ENCODE data around the gene TAB2. TPM values are rescaled to one million over a fixed set of nuclear protein-coding genes. Genes with fewer than 3 reads are reported as not detected.

Gene TAB2
- total RNA-seq, 4 donors from 2014 or later = 80.2 to 98.8 (median 91.2) TPM

DNA sequence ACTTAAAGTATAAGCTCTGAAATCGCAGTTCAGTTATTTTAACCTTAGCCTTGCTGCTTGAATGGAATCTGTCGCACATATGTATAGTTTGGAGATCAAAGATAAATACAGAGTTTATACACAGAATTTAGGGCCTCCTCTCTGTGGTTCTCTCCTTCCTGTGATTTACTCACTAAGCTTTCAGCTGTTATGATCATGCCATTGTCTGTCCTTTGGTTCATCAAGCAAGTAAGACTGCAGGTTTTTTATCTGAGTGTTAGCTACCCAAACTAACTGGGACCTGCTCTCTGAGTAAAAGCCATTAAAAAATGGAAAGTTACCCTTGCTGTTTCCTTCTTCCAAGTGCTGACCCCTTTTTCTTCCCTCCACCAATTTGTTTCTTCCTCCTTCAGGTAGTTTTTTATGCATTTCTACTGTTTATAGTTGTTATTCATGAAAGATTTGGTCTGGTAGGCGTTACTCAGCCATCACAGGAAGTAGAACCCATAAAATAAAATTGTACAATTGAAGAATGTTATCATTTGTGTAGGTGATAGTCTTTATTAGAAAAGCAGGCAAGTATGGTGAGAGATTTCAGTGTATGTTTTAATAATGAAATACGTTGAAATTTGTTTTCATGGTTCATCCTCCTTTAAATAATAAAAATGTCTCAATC, 48.9 kb downstream of the TAB2 start:
- 82% methylated on average over 4 of the region's 4 CpGs for WGBS
- no peak for DNase-seq (ENCODE audit: extremely low spot score)
- intact Hi-C loops (cut with DNase I) = no loop called here
- H3K36me3 ChIP-seq = peaks cover 0 to 4% (median 0%) of the 10 kb centered on the region in 4 donors
- H3K27ac ChIP-seq (replicated peaks in 1 of 4) = no peak overlapping the region
- TF ChIP-seq EP300 (IDR thresholded peaks at IDR 0.05) = no peak
- TF ChIP-seq POLR2AphosphoS5 (IDR thresholded peaks at IDR 0.05) = no peak
- no peak for TF ChIP-seq POLR2A (IDR thresholded peaks at IDR 0.05; ENCODE audit: low read depth)
- TF ChIP-seq, protein P1, sequence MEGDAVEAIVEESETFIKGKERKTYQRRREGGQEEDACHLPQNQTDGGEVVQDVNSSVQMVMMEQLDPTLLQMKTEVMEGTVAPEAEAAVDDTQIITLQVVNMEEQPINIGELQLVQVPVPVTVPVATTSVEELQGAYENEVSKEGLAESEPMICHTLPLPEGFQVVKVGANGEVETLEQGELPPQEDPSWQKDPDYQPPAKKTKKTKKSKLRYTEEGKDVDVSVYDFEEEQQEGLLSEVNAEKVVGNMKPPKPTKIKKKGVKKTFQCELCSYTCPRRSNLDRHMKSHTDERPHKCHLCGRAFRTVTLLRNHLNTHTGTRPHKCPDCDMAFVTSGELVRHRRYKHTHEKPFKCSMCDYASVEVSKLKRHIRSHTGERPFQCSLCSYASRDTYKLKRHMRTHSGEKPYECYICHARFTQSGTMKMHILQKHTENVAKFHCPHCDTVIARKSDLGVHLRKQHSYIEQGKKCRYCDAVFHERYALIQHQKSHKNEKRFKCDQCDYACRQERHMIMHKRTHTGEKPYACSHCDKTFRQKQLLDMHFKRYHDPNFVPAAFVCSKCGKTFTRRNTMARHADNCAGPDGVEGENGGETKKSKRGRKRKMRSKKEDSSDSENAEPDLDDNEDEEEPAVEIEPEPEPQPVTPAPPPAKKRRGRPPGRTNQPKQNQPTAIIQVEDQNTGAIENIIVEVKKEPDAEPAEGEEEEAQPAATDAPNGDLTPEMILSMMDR (IDR thresholded peaks at IDR 0.05) = no peak
- peaks cover 16 to 56% (median 43%) of the 10 kb centered on the region in 4 donors for H3K4me1 ChIP-seq
- no peak overlapping the region for H3K4me3 ChIP-seq
- no peaks in the 10 kb centered on the region for H3K9me3 ChIP-seq
- no peaks in the 10 kb centered on the region for H3K27me3 ChIP-seq

DNA sequence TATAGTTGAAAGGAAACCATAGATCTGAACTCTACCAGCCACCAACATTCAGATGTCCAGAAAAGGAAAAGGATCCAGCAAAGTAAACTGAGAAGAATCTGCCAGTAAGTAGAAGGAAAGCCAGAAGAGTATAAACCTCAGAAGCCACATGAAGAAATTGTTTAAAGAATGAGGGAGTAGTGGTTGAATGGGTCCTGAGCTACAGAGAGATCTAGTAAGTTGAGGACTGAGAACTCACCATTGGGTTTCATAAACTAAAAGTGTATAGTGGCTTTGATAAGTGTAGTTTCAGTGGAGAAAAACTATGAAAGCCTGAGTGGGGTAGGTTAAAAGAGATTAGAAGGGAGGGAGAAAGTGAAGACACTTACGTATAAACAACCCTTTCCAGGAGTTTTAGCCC, 50.6 kb downstream of the TAB2 start:
- Histone ChIP-seq H3K27ac (replicated peaks in 1 of 4) (no peak overlapping the region), H3K9me3 (no peaks in the 10 kb centered on the region), H3K36me3 (peaks cover 0 to 9% (median 0%) of the 10 kb centered on the region in 4 donors), H3K4me3 (no peak overlapping the region), H3K4me1 (peaks cover 16 to 55% (median 39%) of the 10 kb centered on the region in 4 donors), H3K27me3 (no peaks in the 10 kb centered on the region)
- TF ChIP-seq POLR2AphosphoS5 (IDR thresholded peaks at IDR 0.05) (no peak), EP300 (IDR thresholded peaks at IDR 0.05) (no peak), POLR2A (IDR thresholded peaks at IDR 0.05; ENCODE audit: low read depth) (no peak)
- TF ChIP-seq, protein P1 (IDR thresholded peaks at IDR 0.05) = no peak
- DNase-seq (ENCODE audit: extremely low spot score) = no peak
- 69% methylated on average over 1 of the region's 1 CpG for WGBS
- intact Hi-C loops (cut with DNase I) = no loop called here

DNA sequence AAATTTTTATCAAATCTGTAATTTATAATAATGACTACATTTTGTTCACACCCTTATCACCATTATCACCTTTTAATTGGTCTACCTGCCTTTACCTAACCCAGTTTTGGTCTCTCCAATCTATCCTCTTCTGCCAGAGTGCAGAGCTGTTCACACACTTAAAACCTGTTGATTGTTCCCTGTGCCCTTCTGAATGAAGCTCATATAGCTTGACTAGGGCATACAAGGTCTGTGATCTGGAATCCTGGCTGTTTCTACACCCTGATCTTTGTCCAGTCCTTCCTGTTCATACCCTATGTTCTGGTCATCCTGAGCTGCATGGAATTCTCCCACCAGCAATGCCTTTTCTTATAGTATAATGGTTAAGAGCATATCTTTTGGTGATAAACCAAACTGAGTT, 53.6 kb downstream of the TAB2 start:
- no peak for DNase-seq (ENCODE audit: extremely low spot score)
- no peaks in the 10 kb centered on the region for H3K27me3 ChIP-seq
- intact Hi-C loops (cut with DNase I) = no loop called here
- peaks cover 0 to 9% (median 3%) of the 10 kb centered on the region in 4 donors for H3K36me3 ChIP-seq
- H3K4me3 ChIP-seq = no peak overlapping the region
- H3K9me3 ChIP-seq = no peaks in the 10 kb centered on the region
- H3K4me1 ChIP-seq = peaks cover 4 to 39% (median 27%) of the 10 kb centered on the region in 4 donors
- H3K27ac ChIP-seq (replicated peaks in 1 of 4) = no peak overlapping the region
- TF ChIP-seq, protein P1 (IDR thresholded peaks at IDR 0.05) = no peak
- TF ChIP-seq POLR2AphosphoS5 (IDR thresholded peaks at IDR 0.05) (no peak), POLR2A (IDR thresholded peaks at IDR 0.05; ENCODE audit: low read depth) (no peak), EP300 (IDR thresholded peaks at IDR 0.05) (no peak)

DNA sequence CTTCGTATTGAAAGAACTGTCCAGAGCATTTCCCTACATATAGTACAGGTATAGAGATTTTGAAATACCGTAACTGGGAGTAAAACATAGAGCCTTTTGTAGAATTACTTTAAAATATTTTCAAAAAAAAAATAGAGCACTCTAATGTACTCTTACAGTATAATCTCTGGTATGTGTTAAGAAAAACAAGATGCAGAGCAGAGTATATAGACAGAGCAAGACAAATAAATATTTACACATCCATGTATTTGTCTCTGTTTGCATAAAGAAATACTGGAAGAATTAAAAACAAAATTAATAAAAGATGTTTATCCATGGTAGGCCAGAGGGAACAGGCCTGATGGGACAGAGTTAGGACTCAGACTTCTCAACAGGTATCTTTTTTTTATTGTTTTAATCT, 54.5 kb downstream of the TAB2 start:
- 74% methylated on average over 2 of the region's 2 CpGs for WGBS
- intact Hi-C loops (cut with DNase I) = no loop called here
- Histone ChIP-seq H3K27me3 (no peaks in the 10 kb centered on the region), H3K27ac (replicated peaks in 1 of 4) (no peak overlapping the region), H3K4me1 (peaks cover 0 to 34% (median 25%) of the 10 kb centered on the region in 4 donors), H3K36me3 (peaks cover 0 to 9% (median 3%) of the 10 kb centered on the region in 4 donors), H3K9me3 (no peaks in the 10 kb centered on the region), H3K4me3 (no peak overlapping the region)
- TF ChIP-seq EP300 (IDR thresholded peaks at IDR 0.05) (no peak), POLR2A (IDR thresholded peaks at IDR 0.05; ENCODE audit: low read depth) (no peak), POLR2AphosphoS5 (IDR thresholded peaks at IDR 0.05) (no peak)
- TF ChIP-seq, protein P1 (IDR thresholded peaks at IDR 0.05) = no peak
- no peak for DNase-seq (ENCODE audit: extremely low spot score)

Measured in esophagus muscularis mucosa (tissue), 4 donors.